Duodenal mucosa (tissue), 2 donors: Measurements from ENCODE around the gene TRIM44.

Experiments
- H3K27ac ChIP-seq: one replicate; pipeline ENCODE4 v1.7.0; 2013; ENCODE audit warnings: low read depth, low read length
- H3K27me3 ChIP-seq, 2 donors: one replicate each; pipeline ENCODE4 v1.7.0; 2013; ENCODE audit warnings: low read length in 2 of 2, control low read depth in 1 of 2; ENCODE audit not compliant: insufficient read depth in 2 of 2, control insufficient read depth in 1 of 2
- H3K36me3 ChIP-seq, 2 donors: one replicate each; pipeline ENCODE4 v1.7.0; 2013; ENCODE audit warnings: low read length in 2 of 2, control low read depth in 1 of 2; ENCODE audit not compliant: insufficient read depth in 2 of 2, control insufficient read depth in 1 of 2
- H3K4me1 ChIP-seq, 2 donors: one replicate each; pipeline ENCODE4 v1.7.0; 2013; ENCODE audit warnings: low read length in 2 of 2, control low read depth in 1 of 2; ENCODE audit not compliant: insufficient read depth in 2 of 2, control insufficient read depth in 1 of 2
- H3K4me3 ChIP-seq, 2 donors: one replicate each; pipeline ENCODE4 v1.7.0; 2013; ENCODE audit warnings: low read length in 2 of 2, low read depth in 1 of 2
- H3K9ac ChIP-seq, 2 donors: one replicate each; pipeline ENCODE4 v1.7.0; 2013; ENCODE audit warnings: low read length in 2 of 2, low read depth in 1 of 2
- H3K9me3 ChIP-seq, 2 donors: one replicate each; pipeline ENCODE4 v1.7.0; 2013; ENCODE audit warnings: low read length in 2 of 2, control low read depth in 1 of 2; ENCODE audit not compliant: control insufficient read depth in 1 of 2

TRIM44 gene

DNA sequence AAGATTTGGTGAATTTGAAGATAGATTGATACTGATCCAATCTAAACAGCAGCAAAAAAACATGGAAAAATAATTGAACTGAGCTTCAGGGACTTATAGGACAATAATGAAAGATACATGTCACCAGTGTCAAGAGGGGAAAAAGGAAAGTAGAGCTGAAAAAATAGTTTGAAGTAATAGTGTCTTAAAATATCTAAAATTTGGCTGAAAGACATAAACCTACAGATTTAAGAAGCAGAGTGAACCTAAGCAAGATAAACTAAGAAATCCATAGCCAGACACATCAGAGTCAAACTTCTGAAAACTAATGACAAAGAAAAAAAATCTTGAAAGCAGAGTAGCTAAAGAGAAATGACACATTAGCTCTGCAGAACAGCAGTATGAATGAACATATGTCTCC is 67.7 kb downstream of the TRIM44 start:
- Histone ChIP-seq H3K4me1 (peaks cover 6% of the 10 kb centered on the region in 2 donors), H3K9me3 (peaks cover 3 to 18% of the 10 kb centered on the region in 2 donors), H3K27me3 (no peaks in the 10 kb centered on the region), H3K9ac (no peak overlapping the region), H3K36me3 (peaks cover 19 to 37% of the 10 kb centered on the region in 2 donors), H3K4me3 (no peak overlapping the region), H3K27ac (no peak overlapping the region)

DNA sequence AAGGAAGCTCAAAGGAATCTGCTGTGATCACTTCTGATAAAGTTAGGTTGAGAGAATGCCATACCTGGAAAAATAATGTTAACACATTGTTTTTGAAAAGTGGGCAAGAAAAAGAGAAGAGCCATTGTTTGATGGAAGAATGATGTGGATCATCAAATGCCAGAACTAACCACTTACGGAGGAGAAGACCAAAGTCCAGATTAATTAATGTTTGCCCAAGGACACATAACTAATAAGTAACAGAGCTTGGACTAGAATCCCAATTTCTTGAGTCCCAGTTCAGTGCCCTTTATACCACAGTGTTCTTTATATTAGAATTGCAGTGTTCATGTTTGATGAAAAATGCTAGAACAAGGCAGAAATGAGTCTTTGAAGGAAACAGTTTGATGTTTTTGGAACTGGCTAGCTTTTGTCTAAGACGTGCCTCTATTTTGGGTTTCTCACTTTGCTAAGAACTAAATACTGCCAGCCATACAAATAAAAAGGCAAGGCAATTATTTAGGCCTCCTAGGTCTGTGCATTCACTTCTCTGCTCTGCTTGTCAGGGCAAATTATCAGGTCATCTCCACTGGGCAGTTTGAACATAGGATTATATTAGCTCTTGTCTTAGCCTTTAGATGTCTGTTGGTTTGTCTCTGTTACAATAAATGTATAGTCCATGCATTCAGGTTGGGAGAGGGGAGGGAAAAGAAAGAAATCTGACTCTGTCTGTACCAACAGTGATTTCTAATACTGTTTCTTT is 72.3 kb downstream of the TRIM44 start:
- Histone ChIP-seq H3K36me3 (peaks cover 7 to 20% of the 10 kb centered on the region in 2 donors), H3K9me3 (peaks cover 3 to 10% of the 10 kb centered on the region in 2 donors), H3K27me3 (no peaks in the 10 kb centered on the region), H3K4me3 (no peak overlapping the region), H3K4me1 (peaks cover 9% of the 10 kb centered on the region in 2 donors), H3K27ac (no peak overlapping the region), H3K9ac (no peak overlapping the region)

DNA sequence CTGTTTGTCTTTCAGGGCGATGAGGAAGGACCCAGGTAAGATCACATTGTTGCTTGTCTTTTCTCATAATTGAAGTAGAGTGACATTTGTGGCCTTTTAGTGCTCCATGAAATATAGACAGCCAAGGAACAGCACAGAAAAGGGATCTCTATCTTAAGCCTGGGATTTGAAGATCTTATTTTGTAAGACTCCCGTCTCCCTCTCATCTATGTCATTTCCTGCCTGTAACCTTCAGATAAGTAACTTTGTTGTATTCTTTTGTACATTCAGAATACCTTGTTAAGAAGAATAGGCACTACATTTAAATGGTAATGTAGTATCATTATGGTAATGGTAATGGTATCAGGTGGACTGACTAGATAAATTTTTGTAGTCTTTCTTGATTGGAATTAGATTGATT is 72.8 kb downstream of the TRIM44 start:
- no peaks in the 10 kb centered on the region for H3K27me3 ChIP-seq
- peaks cover 3 to 5% of the 10 kb centered on the region in 2 donors for H3K9me3 ChIP-seq
- H3K9ac ChIP-seq = no peak overlapping the region
- H3K36me3 ChIP-seq = peaks cover 7 to 19% of the 10 kb centered on the region in 2 donors
- no peak overlapping the region for H3K4me3 ChIP-seq
- peaks cover 9% of the 10 kb centered on the region in 2 donors for H3K4me1 ChIP-seq
- H3K27ac ChIP-seq = no peak overlapping the region

DNA sequence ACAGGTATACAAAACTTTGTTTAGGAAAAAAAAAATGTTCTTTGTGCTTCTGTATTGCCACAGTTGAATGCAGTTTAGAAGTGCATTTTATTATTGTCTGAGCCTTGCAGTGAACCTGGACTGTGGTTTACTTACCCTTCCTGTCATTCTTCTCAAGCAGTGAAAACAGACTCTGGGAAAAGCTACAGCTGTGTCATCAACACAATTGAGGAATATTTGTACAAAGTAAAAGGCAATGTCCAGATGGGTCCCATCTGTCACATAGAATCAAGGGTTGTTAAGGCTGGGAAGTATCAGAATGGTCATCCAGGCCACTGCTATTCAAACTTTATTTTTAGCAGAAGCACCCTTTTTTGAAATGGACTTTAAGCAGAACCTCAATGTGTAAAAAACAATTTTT is 73.3 kb downstream of the TRIM44 start:
- Histone ChIP-seq H3K27me3 (no peaks in the 10 kb centered on the region), H3K36me3 (peaks cover 7 to 19% of the 10 kb centered on the region in 2 donors), H3K9ac (no peak overlapping the region), H3K4me1 (peaks cover 9% of the 10 kb centered on the region in 2 donors), H3K9me3 (peaks cover 2 to 3% of the 10 kb centered on the region in 2 donors), H3K27ac (no peak overlapping the region), H3K4me3 (no peak overlapping the region)

DNA sequence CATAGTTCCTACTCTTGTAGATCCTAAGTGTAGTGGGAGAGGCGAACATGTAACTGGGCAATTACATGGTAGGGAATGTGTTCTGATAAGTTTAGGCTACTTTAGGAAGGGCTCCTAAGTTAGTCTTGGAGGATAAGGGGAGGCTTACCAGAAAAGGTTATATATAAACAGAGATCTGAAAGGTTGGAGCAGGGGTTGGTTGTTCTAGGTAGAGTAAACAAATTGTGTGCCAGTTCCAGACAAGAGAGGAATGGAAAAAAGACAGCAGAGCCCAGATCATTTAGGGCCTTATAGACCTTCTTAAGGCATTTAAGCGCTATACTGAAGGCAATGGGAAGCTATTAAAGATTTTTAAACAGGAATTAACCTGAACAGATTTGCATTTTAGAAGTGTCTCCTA is 74.4 kb downstream of the TRIM44 start:
- Histone ChIP-seq H3K27me3 (no peaks in the 10 kb centered on the region), H3K27ac (no peak overlapping the region), H3K9ac (no peak overlapping the region), H3K4me3 (no peak overlapping the region), H3K9me3 (peaks cover 0 to 3% of the 10 kb centered on the region in 2 donors), H3K4me1 (peaks cover 9% of the 10 kb centered on the region in 2 donors), H3K36me3 (peaks cover 7 to 19% of the 10 kb centered on the region in 2 donors)

DNA sequence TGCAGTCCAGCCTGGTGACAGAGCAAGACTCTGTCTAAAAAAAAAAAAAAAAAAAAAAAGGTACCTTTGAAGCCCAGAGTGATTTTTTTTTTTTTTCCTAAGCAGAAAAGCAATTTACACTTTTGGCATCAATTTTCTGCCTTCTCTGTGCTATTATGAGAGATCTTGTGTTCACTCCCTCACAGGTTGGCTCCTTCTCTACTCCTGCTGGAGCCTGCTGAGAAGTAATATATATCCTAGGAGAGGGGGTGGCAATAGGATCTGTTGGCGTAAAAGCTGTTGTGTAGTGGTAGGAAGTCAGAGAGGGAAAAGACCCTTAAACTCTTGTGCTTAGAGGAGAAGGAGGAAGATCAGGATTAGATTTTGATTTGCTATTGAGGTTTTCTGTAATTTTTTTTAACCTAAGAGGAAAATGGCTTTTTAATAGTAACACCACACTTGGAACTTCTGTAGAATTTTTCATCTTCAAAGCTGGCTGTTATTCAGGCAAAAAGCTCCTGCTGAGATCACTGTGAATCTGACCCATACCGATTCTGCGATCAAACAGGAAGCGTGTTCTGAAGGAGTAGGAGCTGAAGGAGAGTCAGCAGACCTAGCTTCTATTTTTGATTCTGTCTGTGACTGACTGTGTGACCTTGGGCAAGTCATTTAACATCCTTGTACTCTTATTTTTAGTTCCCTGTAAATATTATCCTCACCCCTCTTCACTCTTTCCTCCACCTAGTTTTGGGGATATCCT is 77.7 kb downstream of the TRIM44 start:
- no peaks in the 10 kb centered on the region for H3K9me3 ChIP-seq
- peaks cover 3% of the 10 kb centered on the region in 2 donors for H3K4me1 ChIP-seq
- H3K9ac ChIP-seq = no peak overlapping the region
- H3K27ac ChIP-seq = no peak overlapping the region
- H3K27me3 ChIP-seq = no peaks in the 10 kb centered on the region
- peaks cover 7 to 17% of the 10 kb centered on the region in 2 donors for H3K36me3 ChIP-seq
- H3K4me3 ChIP-seq = no peak overlapping the region

DNA sequence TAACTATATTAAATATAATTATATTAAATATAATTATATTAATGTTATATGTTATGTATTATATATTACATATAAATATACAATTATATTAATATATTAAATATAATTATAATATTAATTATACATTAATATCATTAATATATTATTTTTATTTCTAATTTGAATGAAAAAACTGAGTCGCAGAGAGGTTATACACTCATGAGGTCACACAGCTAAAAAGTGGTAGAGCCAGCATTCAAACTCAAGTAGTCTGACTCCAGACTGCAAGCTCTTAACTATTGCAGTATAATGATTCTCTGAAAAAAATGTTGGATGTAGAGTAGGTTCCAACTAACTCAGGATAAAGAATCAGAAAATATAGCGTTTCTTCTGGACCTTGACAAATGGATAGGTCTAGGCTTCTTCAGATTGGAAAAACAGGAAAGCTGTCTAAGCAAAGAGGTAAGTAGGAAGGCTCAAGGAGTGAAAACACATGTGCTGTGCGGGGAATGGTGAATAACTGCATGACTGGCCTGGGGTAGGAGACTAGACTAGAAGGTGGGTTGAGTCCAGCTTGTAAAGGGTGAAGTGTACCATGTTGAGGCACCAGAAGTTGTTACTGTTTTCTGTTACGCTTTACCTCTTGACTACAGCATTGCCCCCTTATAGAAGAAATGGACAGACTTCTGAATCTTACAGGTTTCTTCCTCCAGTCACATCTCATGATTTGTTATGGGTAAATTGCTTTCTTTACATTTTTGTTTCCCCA is 80.3 kb downstream of the TRIM44 start:
- Histone ChIP-seq H3K27ac (no peak overlapping the region), H3K9ac (no peak overlapping the region), H3K4me1 (peaks cover 0 to 6% of the 10 kb centered on the region in 2 donors), H3K9me3 (no peaks in the 10 kb centered on the region), H3K4me3 (no peak overlapping the region), H3K27me3 (no peaks in the 10 kb centered on the region), H3K36me3 (peaks cover 0 to 6% of the 10 kb centered on the region in 2 donors)

DNA sequence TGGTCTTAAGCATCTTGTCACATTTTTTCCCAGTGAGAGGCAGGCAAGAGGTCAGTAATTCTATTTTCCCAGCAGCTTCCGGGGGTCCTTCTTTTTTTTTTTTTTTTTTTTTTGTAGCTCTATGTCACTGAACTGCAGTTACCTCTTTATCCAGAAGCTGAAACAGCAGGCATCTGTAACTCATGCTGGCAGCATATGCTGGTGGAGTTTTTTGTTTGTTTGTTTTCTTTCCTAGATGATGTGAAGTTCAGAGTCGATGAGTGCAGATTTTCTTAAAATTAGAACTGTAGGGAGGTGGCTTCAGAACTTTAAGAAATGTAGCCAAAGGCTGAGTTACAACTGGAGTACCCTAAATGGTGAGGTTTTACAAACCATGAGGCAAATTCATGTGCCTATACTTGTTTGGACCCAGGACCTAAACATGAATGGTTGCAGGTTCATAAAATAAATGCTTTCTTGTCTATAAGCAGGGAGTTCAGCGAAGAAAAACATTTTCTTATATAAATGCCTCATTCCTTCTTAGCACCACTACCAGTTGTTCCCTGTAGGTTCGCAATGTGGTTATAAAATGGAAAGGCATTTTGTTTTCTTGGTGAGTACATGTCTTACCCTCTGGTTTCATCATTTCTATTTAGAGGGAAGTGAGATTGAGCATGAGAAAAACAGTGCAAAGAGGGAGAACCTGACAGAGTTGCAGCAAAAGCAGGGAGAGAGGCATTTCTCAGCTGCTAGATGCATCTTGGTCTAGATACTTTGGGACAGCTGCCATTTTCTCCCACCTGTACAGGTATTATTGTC is 84.0 kb downstream of the TRIM44 start:
- no peak overlapping the region for H3K4me3 ChIP-seq
- H3K27me3 ChIP-seq = no peaks in the 10 kb centered on the region
- peaks cover 4 to 20% of the 10 kb centered on the region in 2 donors for H3K4me1 ChIP-seq
- H3K9me3 ChIP-seq = no peaks in the 10 kb centered on the region
- no peak overlapping the region for H3K27ac ChIP-seq
- peaks cover 0 to 3% of the 10 kb centered on the region in 2 donors for H3K36me3 ChIP-seq
- no peak overlapping the region for H3K9ac ChIP-seq

DNA sequence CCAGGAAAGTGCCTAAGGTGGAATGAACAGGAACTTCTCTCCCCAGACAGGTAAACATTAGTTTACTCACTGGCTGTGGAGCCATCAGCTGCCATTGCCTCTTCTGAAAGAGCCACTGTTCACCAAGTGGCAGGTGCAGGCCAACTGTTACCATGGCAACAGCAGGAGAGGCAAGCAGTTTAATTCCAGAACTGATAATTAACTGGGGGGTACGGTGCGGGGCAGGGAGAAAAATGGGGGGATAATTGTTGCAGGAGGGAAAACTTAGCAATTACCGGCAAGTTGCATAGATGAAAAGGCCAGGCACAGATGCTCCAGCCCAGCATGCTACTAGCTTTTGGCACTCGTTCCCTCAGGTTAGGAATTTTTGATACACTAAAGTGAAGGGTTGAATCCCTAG is 85.1 kb downstream of the TRIM44 start:
- Histone ChIP-seq H3K27me3 (no peaks in the 10 kb centered on the region), H3K27ac (no peak overlapping the region), H3K36me3 (peaks cover 0 to 3% of the 10 kb centered on the region in 2 donors), H3K4me3 (no peak overlapping the region), H3K4me1 (peaks cover 7 to 20% of the 10 kb centered on the region in 2 donors), H3K9me3 (no peaks in the 10 kb centered on the region), H3K9ac (no peak overlapping the region)
